Activated naive CD4-positive, alpha-beta T cell treated with anti-CD3 and anti-CD28 coated beads, Interleukin-2, amount 50 U/mL, for 16 hours (primary cell): ENCODE data around the gene POLR1G.
"Not testable (repeated sequence)": the region's sequence is repeated elsewhere in the genome, so short reads cannot be mapped to it uniquely, and the experiment has no call there.

ENCODE experiments used
- DNase-seq: peaks from one replicate; pipeline ENCODE4 v3.0.0-alpha.2; 2020

POLR1G gene

GRCh38 chr19:45400192-45400591, 6.3 kb upstream of the POLR1G start:
- DNase-seq: no peak

- no peak for DNase-seq
These were observed 4.6 kb upstream of the POLR1G start for GRCh38 chr19:45401815-45402214.

GRCh38 chr19:45402298-45403061, 4.0 kb upstream of the POLR1G start:
- DNase-seq: peak; percentile 41

- no peak for DNase-seq
These were observed 3.2 kb upstream of the POLR1G start for GRCh38 chr19:45403272-45403671.

GRCh38 chr19:45403781-45404556, 2.5 kb upstream of the POLR1G start:
- peak; percentile 63 for DNase-seq

GRCh38 chr19:45404557-45405434, 1.6 kb upstream of the POLR1G start, which contains the start of gene PPP1R13L:
Gene PPP1R13L (minus strand): TSS chr19:45405069. CDS start chr19:45398318, 6,751 bp downstream.
- DNase-seq: peak; percentile 53

GRCh38 chr19:45405435-45406225, 814 bp upstream of the POLR1G start:
- DNase-seq: peak; percentile 86

- no peak for DNase-seq
These were observed 589 bp downstream of the POLR1G start for GRCh38 chr19:45407091-45407375.

- DNase-seq: not testable (repeated sequence)
These were observed 1.1 kb downstream of the POLR1G start for GRCh38 chr19:45407585-45407984.

GRCh38 chr19:45408121-45408520, 1.7 kb downstream of the POLR1G start:
- DNase-seq: no peak

GRCh38 chr19:45408830-45409556, 2.5 kb downstream of the POLR1G start:
- no peak for DNase-seq

GRCh38 chr19:45409557-45409920, 3.1 kb downstream of the POLR1G start:
- DNase-seq: no peak

- DNase-seq: not testable (repeated sequence)
These were observed 3.9 kb downstream of the POLR1G start for GRCh38 chr19:45410330-45410729.

- DNase-seq: no peak
These were observed 7.1 kb downstream of the POLR1G start for GRCh38 chr19:45413497-45413896.

GRCh38 chr19:45414468-45414867, 8.0 kb downstream of the POLR1G start:
- no peak for DNase-seq

GRCh38 chr19:45417151-45417550, 10.7 kb downstream of the POLR1G start:
- no peak for DNase-seq

GRCh38 chr19:45418802-45419201, 12.4 kb downstream of the POLR1G start:
- DNase-seq: no peak

- no peak for DNase-seq
These were observed 13.0 kb downstream of the POLR1G start for GRCh38 chr19:45419396-45419795.

GRCh38 chr19:45419895-45420294, 13.5 kb downstream of the POLR1G start:
- DNase-seq: no peak

GRCh38 chr19:45420356-45420755, 13.9 kb downstream of the POLR1G start:
- DNase-seq: no peak

- no peak for DNase-seq
These were observed 14.4 kb downstream of the POLR1G start for GRCh38 chr19:45420871-45421270.

- DNase-seq: no peak
These were observed 15.6 kb downstream of the POLR1G start for GRCh38 chr19:45421947-45422498.
